ENCODE results near the gene TUBA3C.
"Not testable (repeated sequence)": the region's sequence is repeated elsewhere in the genome, so short reads cannot be mapped to it uniquely, and the experiment has no call there.

The TUBA3C gene

GRCh38 chr13:19181621-19182485, at the start of gene TUBA3C:
TSS of gene TUBA3C (minus strand) at chr13:19181824. CDS start at chr13:19181747, 77 bp downstream.
- no peak for DNase-seq

DNA sequence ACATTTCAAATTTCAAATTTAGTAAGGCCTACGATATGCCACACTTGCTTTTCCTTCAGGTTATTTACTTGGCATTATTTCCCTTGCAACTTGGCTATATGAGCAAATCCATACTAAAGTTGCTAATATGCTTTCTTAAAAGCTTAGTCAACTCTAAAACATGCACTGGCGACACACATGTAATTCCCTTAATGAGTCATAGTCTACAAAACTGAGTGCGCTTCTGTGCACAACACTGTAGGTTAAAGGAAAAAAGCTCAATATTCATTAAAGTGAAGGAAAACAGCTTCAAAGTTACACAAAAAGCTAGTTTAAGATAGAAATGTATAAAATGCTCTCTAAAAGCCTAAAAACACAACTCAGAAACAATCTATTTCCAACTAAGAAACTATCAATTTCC, 25.8 kb upstream of the TUBA3C start:
- DNase-seq, result not testable (repeated sequence)

DNA sequence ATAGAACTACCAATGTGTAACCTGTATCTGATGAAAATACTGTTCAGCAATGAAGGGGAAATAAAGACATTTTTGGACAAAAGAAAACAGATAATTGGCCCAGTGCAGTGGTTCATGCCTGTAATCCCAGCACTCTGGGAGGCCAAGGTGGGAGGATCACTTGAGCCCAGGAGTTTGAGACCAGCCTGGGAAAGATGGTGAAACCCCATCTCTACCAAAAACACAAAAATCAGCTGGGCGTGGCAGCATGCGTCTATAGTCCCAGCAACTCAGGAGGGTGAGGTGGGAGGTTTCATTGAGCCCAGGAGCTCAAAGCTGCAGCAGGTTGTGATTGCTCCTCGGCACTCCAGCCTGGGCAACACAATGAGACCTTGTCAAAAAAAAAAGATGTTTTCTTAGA, 11.0 kb upstream of the TUBA3C start:
- not testable (repeated sequence) for DNase-seq

DNA sequence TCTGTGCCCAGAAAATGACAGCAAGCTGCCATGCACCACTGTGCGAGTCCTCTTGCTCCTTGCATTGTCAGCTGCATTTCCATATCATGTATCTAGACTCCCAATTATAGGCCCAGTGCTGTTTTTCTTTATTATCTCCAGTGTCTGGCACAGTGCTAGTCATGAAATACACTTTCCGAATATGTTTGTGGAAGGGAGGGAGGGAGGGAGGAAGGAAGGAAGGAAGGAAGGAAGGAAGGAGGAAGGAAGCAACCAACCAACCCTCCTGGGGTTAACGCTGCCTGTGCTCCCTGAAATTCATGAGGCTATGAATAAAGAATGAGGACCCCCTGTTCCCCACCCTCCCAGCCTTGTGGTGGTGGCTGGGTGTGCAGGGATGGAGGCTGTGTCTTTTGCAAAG, 8.3 kb upstream of the TUBA3C start:
- not testable (repeated sequence) for DNase-seq

DNA sequence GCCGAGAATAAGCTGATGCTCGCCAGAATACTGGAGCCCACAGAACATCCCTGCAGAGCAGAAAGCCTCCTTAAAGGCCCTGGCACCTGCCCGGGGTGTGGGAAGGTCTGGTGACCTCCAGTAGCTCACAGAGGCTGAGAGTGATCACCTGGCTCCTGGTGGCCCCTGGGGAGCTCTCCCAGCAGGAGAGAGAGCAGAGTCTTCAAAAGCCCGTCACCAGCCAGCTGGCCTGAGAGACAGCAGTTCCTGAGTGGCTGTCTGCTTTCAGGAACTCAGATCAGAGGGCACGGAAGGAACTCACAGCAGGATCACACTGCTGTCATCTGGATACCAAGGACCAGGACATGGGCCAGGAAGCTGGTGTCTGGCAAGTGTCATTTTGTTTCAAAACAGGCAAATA, 7.7 kb upstream of the TUBA3C start:
- DNase-seq, result not testable (repeated sequence)

DNA sequence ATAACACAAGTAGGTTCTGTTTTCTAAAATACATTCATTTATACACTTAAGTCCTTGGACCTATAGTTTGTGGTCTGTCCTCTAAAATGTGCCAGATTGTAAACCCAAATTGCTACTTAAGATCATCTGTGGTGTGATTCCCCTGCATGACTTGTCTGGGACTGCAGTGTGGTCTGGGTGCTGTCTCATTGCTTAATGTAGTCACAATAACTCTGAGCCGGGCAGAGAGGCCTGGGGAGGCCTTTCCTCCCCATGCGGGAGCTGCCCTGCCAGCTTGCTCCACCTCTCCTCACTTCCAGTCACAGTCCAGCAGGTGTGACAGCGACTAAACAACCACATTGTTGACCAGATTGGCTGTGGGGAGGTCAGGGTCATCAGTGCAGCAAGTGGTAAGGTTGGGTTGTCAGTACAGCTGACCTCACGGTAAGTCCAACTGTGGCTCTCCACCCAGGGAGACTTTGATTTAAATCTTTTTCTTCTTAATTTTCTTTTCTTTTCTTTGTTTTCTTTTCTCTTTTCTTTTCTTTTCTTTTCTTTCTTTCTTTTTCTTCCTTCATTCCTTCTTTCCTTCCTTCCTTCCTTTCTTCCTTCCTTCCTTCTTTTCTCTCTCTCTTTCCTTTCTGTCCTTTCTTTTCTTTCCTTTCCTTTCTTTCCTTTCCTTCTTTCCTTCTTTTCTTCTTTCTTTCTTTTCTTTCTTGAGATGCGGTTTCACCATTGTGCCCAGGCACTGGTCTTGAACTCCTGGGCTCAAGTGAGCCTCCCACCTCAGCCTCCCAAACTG, 4.4 kb upstream of the TUBA3C start:
- no peak for DNase-seq

GRCh38 chr13:19185086-19185864, 3.7 kb upstream of the TUBA3C start:
- DNase-seq, result no peak

- DNase-seq, result no peak
These were observed 2.6 kb upstream of the TUBA3C start for GRCh38 chr13:19184176-19184575.

- DNase-seq, result no peak
These were observed 2.1 kb upstream of the TUBA3C start for GRCh38 chr13:19183676-19184075.

DNA sequence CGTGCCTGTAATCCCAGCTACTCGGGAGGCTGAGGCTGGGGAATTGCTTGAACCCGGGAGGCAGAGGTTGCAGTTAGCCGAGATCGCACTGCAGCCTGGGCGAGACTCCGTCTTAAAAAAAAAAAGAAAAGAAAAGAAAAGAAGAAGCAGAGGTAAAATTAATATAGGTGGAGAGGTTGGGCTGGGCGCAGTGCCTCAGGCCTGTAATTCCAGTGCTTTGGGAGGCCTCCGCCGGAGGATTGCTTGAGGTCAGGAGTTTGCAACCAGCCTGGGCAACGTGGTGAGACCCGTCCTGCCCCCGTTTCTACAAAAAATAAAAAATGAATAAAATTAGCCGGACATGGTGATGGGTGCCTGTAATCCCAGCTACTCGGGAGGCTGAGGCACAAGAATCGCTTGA, 912 bp upstream of the TUBA3C start:
- no peak for DNase-seq

GRCh38 chr13:19181021-19181620, 503 bp downstream of the TUBA3C start:
- DNase-seq, result no peak

DNA sequence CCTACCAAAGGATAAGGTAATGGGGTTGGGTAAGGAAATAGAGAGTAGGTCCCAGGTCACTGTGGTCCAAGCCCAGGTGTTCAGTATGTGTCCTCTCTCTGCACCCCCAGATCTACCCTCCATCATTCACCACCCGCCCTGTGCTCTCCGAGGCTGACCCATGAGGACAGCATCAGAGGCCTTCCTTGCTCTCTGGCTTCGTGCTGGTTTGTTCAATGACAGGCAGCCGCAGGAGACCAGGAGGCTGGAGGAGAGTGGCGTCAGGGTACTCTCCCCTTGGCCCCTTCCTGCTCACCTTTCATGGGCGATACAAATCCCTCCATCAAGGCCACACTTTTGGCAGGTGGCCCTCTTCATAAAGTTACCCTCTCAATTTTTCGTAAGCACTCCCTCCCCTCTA, 1.7 kb downstream of the TUBA3C start:
- DNase-seq, result no peak

GRCh38 chr13:19178901-19179593, 2.6 kb downstream of the TUBA3C start:
- DNase-seq, result no peak

DNA sequence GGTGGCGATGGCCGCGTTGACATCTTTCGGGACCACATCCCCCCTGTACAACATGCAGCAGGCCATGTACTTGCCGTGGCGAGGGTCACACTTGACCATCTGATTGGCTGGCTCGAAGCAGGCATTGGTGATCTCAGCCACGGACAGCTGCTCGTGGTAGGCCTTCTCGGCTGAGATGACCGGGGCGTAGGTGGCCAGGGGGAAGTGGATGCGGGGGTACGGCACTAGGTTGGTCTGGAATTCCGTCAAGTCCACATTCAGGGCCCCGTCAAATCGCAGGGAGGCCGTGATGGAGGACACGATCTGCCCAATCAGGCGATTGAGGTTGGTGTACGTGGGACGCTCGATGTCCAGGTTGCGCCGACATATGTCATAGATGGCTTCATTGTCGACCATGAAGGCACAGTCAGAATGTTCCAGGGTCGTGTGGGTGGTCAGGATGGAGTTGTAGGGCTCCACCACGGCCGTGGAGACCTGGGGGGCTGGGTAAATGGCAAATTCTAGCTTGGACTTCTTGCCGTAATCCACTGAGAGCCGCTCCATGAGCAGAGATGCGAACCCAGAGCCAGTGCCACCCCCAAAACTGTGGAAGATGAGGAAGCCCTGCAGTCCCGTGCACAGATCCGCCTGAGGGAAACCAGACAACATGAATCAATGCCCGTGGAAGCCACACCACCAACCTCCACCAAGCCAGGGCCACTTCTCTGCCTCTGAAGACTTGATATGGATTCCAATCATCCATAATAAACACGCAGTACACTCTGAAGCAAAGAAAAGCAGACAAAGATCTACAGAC, 4.4 kb downstream of the TUBA3C start:
- not testable (repeated sequence) for DNase-seq

- no peak for DNase-seq
These were observed 7.9 kb downstream of the TUBA3C start for GRCh38 chr13:19173752-19174151.

GRCh38 chr13:19172647-19173030, 9.0 kb downstream of the TUBA3C start:
- no peak for DNase-seq

GRCh38 chr13:19172007-19172646, 9.5 kb downstream of the TUBA3C start:
- DNase-seq, result no peak

- DNase-seq, result no peak
These were observed 10.1 kb downstream of the TUBA3C start for GRCh38 chr13:19171563-19171962.

- no peak for DNase-seq
These were observed 11.6 kb downstream of the TUBA3C start for GRCh38 chr13:19169991-19170390.

GRCh38 chr13:19169496-19169895, 12.1 kb downstream of the TUBA3C start:
- no peak for DNase-seq

GRCh38 chr13:19161308-19161707, 20.3 kb downstream of the TUBA3C start:
- no peak for DNase-seq

All from NCI-H526 (cell line).